HepG2 (cell line): ENCODE results near the gene METTL5. TPM values are rescaled to one million over a fixed set of nuclear protein-coding genes. Genes with fewer than 3 reads are reported as not detected.

Experiments
- ADNP ChIP-seq: sonication (generic); formaldehyde crosslinking; IDR thresholded peaks from 2 replicates; pipeline ENCODE4 v1.4.0; 2020; ENCODE audit warnings: missing genetic modification reagents
- CBX5 ChIP-seq: sonication (generic); formaldehyde crosslinking; IDR thresholded peaks from 2 replicates; pipeline ENCODE4 v1.4.0; 2020; ENCODE audit warnings: missing genetic modification reagents, borderline replicate concordance
- DNMT1 ChIP-seq: sonication (generic); formaldehyde crosslinking; IDR thresholded peaks from 2 replicates; pipeline ENCODE4 v1.5.1; 2020; ENCODE audit warnings: mild to moderate bottlenecking, missing genetic modification reagents
- ESRRA ChIP-seq: sonication (generic); formaldehyde crosslinking; IDR thresholded peaks from 2 replicates; pipeline ENCODE4 v1.5.1; 2020; ENCODE audit warnings: mild to moderate bottlenecking, low read depth, missing genetic modification reagents
- ETV6 ChIP-seq: sonication (generic); formaldehyde crosslinking; conservative IDR thresholded peaks from 2 replicates; pipeline ENCODE4 v1.4.0; 2020; ENCODE audit warnings: missing genetic modification reagents
- FOXJ3 ChIP-seq: sonication (generic); formaldehyde crosslinking; IDR thresholded peaks from 2 replicates; pipeline ENCODE4 v1.4.0; 2020; ENCODE audit warnings: missing genetic modification reagents, mild to moderate bottlenecking, borderline replicate concordance
- GLI4 ChIP-seq: sonication (generic); formaldehyde crosslinking; IDR thresholded peaks from 2 replicates; pipeline ENCODE4 v1.5.1; 2020; ENCODE audit warnings: missing genetic modification reagents, mild to moderate bottlenecking, moderate library complexity, borderline replicate concordance
- KDM6A ChIP-seq: IDR thresholded peaks from 2 replicates; pipeline ENCODE4 v1.6.1; 2016; ENCODE audit warnings: low read depth
- KMT2A ChIP-seq: sonication (generic); formaldehyde crosslinking; IDR thresholded peaks from 2 replicates; pipeline ENCODE4 v1.4.0; 2020; ENCODE audit warnings: missing genetic modification reagents
- NAIF1 ChIP-seq: sonication (generic); formaldehyde crosslinking; IDR thresholded peaks from 2 replicates; pipeline ENCODE4 v1.5.0; 2020; ENCODE audit warnings: mild to moderate bottlenecking, missing genetic modification reagents, borderline replicate concordance
- NPAS2 ChIP-seq: sonication (generic); formaldehyde crosslinking; IDR thresholded peaks from 2 replicates; pipeline ENCODE4 v1.8.0; 2022; ENCODE audit warnings: mild to moderate bottlenecking, missing genetic modification reagents, borderline replicate concordance
- SRY ChIP-seq: sonication (generic); formaldehyde crosslinking; IDR thresholded peaks from 2 replicates; pipeline ENCODE4 v1.8.0; 2022; ENCODE audit warnings: mild to moderate bottlenecking, missing genetic modification reagents
- U2AF1 ChIP-seq: fragments of 200-400 bp; formaldehyde crosslinking; optimal IDR thresholded peaks from 2 replicates; pipeline ENCODE3; 2017; ENCODE audit warnings: mild to moderate bottlenecking, low read depth, low read length
- ZC3H4 ChIP-seq: sonication (generic); formaldehyde crosslinking; IDR thresholded peaks from 2 replicates; pipeline ENCODE4 v1.4.0; 2020; ENCODE audit warnings: missing genetic modification reagents, borderline replicate concordance
- ZNF121 ChIP-seq: sonication (generic); formaldehyde crosslinking; IDR thresholded peaks from 2 replicates; pipeline ENCODE4 v1.5.0; 2020; ENCODE audit warnings: mild to moderate bottlenecking, missing genetic modification reagents
- ZNF180 ChIP-seq: sonication (generic); formaldehyde crosslinking; IDR thresholded peaks from 2 replicates; pipeline ENCODE4 v1.4.0; 2020; ENCODE audit warnings: low read depth, missing genetic modification reagents, borderline replicate concordance
- ZNF225 ChIP-seq: sonication (generic); formaldehyde crosslinking; IDR thresholded peaks from 2 replicates; pipeline ENCODE4 v1.4.0; 2020; ENCODE audit warnings: mild to moderate bottlenecking, missing genetic modification reagents
- ZNF446 ChIP-seq: sonication (generic); formaldehyde crosslinking; IDR thresholded peaks from 2 replicates; pipeline ENCODE4 v1.5.0; 2020; ENCODE audit warnings: mild to moderate bottlenecking, missing genetic modification reagents
- ZNF879 ChIP-seq: sonication (generic); formaldehyde crosslinking; IDR thresholded peaks from 2 replicates; pipeline ENCODE4 v1.8.1; 2023; ENCODE audit warnings: missing genetic modification reagents
- polyA plus RNA-seq, 8 experiments: library from polyadenylated mRNA; depleted of rRNA in 3 of 8; stranded (reverse) in 7 of 8; unstranded in 1 of 8; fragments of >200 nt; fragmentation: Illumina TruSeq in 4 of 8; extraction: Trizol in 4 of 8; gene quantifications; 2 replicates each; pipeline versions ENCODE4 v1.2.1 to v1.2.3, GENCODE V29; 2011 to 2016; ENCODE audit warnings: low read depth in 4 of 8, missing spikeins in 1 of 8, mixed read lengths in 1 of 8; ENCODE audit not compliant: insufficient read depth in 1 of 8
- total RNA-seq, 5 experiments: library from RNA; depleted of rRNA; stranded (reverse); fragments of >200 nt; fragmentation: Illumina TruSeq; extraction: Trizol; gene quantifications; 2 replicates each; pipeline ENCODE4 v1.2.3, GENCODE V29; 2016; ENCODE audit warnings: low read depth in 1 of 5
- TF ChIP-seq, protein P1 (sequence below): sonication (generic); formaldehyde crosslinking; conservative IDR thresholded peaks from 2 replicates; pipeline ENCODE4 v1.8.0; 2022; ENCODE audit warnings: missing genetic modification reagents
- TF ChIP-seq, protein P2 (sequence below): sonication (generic); formaldehyde crosslinking; IDR thresholded peaks from 2 replicates; pipeline ENCODE4 v1.8.0; 2022; ENCODE audit warnings: mild to moderate bottlenecking, missing genetic modification reagents, moderate library complexity
- TF ChIP-seq, protein P3 (sequence below): sonication (generic); formaldehyde crosslinking; IDR thresholded peaks from 2 replicates; pipeline ENCODE4 v1.5.1; 2020; ENCODE audit warnings: mild to moderate bottlenecking, moderate library complexity, missing genetic modification reagents
- TF ChIP-seq, protein P4 (sequence below): sonication (generic); formaldehyde crosslinking; IDR thresholded peaks from 2 replicates; pipeline ENCODE4 v1.8.1; 2023; ENCODE audit warnings: mild to moderate bottlenecking, moderate library complexity, missing genetic modification reagents
- TF ChIP-seq, protein P5 (sequence below): IDR thresholded peaks from 2 replicates; pipeline ENCODE4 v1.6.1; 2016; ENCODE audit warnings: control low read depth

The METTL5 gene
- total and polyA plus RNA-seq, 2 of the 13 experiments (the other 11 are each of a cell fraction or from before 2014, with no cell fraction given): 50.7 to 95.1 TPM

DNA sequence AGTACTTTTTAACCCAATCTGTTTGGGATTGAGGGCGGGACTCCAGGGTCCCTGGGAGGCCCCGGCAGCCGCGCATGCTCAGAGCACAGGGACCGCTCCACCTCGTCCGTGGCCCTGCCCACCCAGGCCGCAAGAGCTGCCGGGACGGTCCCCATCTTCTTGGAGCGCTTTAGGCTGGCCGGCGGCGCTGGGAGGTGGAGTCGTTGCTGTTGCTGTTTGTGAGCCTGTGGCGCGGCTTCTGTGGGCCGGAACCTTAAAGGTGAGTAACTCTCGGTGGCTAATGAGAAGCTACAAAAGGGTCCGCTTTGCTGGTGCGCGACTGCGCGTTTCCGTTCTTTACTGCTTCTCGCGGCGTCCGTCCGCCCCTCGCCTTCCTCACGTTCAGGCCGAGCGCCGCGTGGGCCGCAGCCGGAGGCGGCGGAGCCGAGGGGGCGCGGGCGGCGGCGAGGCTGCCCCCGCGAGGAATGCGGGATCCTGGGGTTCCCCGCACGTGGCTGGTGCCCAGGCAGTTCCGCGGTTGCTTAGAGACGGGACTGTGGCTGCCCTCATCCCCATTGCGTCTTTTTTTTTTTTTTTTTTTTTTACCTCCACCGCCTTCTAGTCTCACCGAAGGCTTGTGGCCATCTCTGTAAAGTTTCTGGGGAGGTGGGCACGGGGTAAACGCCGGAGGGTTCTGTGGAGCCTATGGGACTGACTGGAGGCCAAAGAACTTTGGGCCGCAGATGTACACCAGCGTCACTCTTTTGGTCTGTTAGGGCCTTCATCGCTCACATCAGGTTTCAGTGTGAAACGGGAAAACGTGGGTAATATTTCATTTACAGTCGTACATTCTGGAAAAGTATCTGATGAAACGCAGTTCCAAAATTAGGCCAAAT is 25.8 kb downstream of the METTL5 start, which contains the start of gene SSB (continued):
- TF ChIP-seq, protein P1, sequence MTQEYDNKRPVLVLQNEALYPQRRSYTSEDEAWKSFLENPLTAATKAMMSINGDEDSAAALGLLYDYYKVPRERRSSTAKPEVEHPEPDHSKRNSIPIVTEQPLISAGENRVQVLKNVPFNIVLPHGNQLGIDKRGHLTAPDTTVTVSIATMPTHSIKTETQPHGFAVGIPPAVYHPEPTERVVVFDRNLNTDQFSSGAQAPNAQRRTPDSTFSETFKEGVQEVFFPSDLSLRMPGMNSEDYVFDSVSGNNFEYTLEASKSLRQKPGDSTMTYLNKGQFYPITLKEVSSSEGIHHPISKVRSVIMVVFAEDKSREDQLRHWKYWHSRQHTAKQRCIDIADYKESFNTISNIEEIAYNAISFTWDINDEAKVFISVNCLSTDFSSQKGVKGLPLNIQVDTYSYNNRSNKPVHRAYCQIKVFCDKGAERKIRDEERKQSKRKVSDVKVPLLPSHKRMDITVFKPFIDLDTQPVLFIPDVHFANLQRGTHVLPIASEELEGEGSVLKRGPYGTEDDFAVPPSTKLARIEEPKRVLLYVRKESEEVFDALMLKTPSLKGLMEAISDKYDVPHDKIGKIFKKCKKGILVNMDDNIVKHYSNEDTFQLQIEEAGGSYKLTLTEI (CRISPR knock-in tag): no peak
- TF ChIP-seq ZNF879 (CRISPR knock-in tag) (0 out of 2 replicates have a peak, but pooled peaks have one; percentile 28), DNMT1 (CRISPR knock-in tag) (no peak), ZNF225 (CRISPR knock-in tag) (peak; percentile 86), ETV6 (CRISPR knock-in tag) (peak; percentile 55), ZNF121 (CRISPR knock-in tag) (no peak), ADNP (CRISPR knock-in tag) (no peak), ZNF180 (CRISPR knock-in tag) (no peak), NPAS2 (CRISPR knock-in tag) (no peak), ZC3H4 (CRISPR knock-in tag) (no peak), GLI4 (CRISPR knock-in tag) (peak; percentile 81; the same call in 1 of the 2 replicates), CBX5 (peak; percentile 73; the same call in 1 of the 2 replicates), ESRRA (CRISPR knock-in tag) (0 out of 2 replicates have a peak, but pooled peaks have one; percentile 42), U2AF1 (peak; percentile 64), SRY (CRISPR knock-in tag) (peak; percentile 59; the same call in 1 of the 2 replicates), KMT2A (CRISPR knock-in tag) (peak; percentile 96), NAIF1 (CRISPR knock-in tag) (no peak), FOXJ3 (CRISPR knock-in tag) (no peak; the same call in 1 of the 2 replicates), KDM6A (CRISPR knock-in tag) (no peak), ZNF446 (CRISPR knock-in tag) (peak; percentile 93)
- TF ChIP-seq, protein P2, sequence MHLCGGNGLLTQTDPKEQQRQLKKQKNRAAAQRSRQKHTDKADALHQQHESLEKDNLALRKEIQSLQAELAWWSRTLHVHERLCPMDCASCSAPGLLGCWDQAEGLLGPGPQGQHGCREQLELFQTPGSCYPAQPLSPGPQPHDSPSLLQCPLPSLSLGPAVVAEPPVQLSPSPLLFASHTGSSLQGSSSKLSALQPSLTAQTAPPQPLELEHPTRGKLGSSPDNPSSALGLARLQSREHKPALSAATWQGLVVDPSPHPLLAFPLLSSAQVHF (CRISPR knock-in tag): no peak
- TF ChIP-seq, protein P3, sequence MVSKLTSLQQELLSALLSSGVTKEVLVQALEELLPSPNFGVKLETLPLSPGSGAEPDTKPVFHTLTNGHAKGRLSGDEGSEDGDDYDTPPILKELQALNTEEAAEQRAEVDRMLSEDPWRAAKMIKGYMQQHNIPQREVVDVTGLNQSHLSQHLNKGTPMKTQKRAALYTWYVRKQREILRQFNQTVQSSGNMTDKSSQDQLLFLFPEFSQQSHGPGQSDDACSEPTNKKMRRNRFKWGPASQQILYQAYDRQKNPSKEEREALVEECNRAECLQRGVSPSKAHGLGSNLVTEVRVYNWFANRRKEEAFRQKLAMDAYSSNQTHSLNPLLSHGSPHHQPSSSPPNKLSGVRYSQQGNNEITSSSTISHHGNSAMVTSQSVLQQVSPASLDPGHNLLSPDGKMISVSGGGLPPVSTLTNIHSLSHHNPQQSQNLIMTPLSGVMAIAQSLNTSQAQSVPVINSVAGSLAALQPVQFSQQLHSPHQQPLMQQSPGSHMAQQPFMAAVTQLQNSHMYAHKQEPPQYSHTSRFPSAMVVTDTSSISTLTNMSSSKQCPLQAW (CRISPR knock-in tag): peak; percentile 73
- TF ChIP-seq, protein P4, sequence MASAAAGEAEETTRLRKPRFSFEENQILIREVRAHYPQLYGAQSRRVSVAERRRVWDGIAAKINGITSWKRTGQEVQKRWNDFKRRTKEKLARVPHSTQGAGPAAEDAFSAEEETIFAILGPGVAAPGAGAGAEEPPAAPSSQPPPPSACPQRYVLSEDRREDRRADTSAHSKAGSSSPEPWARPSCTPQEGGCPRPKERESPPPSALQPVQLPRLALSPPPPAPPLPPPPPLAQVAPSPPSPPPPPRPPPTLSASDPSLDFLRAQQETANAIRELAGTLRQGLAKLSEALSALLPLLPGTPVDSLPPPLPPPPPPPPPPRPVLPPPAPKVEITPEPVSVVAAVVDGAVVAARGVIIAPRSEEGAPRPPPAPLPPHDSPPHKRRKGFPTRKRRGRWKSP (CRISPR knock-in tag): peak; percentile 44; the same call in 1 of the 2 replicates
- TF ChIP-seq, protein P5, sequence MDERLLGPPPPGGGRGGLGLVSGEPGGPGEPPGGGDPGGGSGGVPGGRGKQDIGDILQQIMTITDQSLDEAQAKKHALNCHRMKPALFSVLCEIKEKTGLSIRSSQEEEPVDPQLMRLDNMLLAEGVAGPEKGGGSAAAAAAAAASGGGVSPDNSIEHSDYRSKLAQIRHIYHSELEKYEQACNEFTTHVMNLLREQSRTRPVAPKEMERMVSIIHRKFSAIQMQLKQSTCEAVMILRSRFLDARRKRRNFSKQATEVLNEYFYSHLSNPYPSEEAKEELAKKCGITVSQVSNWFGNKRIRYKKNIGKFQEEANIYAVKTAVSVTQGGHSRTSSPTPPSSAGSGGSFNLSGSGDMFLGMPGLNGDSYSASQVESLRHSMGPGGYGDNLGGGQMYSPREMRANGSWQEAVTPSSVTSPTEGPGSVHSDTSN (CRISPR knock-in tag): no peak
